M059J (cell line): ENCODE measurements around the gene TEX50. TPM values are rescaled to one million over a fixed set of nuclear protein-coding genes. Genes with fewer than 3 reads are reported as not detected.
A peak's percentile ranks its signal among the peaks of the same experiment; 100 is the strongest.
"Not testable (repeated sequence)": the region's sequence is repeated elsewhere in the genome, so short reads cannot be mapped to it uniquely, and the experiment has no call there.

Experiments used
- DNase-seq: peaks from one replicate; pipeline ENCODE4 v3.0.0-alpha.2; 2012; ENCODE audit warnings: low read depth
- total RNA-seq: library from RNA; depleted of rRNA; stranded (reverse); fragments of >200 nt; shearing (Covaris generic); gene quantifications from 2 replicates; pipeline ENCODE4 v1.2.3, GENCODE V29; 2014; rRNA removed

TEX50 gene, protein sequence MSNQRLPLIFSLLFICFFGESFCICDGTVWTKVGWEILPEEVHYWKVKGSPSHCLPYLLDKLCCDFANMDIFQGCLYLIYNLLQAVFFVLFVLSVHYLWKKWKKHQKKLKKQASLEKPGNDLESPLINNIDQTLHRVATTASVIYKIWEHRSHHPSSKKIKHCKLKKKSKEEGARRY
- total RNA-seq = not detected in 2 replicates

DNA sequence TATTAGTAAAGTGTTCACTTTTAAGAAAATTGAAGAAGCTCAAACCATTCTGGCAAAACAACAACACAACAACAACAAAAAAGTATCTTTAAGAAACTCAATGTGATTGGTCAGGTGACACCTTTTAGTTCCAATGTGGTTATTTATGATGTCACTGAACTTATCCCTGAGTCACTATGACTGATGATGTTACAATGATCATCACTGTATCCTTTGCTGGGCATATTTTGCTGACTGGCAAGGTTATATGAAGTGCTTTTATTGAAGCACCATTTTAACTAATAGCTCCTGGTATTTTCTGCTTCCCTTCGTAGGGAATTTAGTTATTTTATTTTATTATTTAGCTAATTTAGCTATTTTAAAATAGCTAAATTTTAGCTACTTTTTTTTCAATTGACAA, at the start of gene TEX50:
TSS of gene TEX50 (plus strand) at position 223 of the 400 bp plus-strand sequence. CDS start 184 bp downstream, outside the sequence.
- no peak for DNase-seq

DNA sequence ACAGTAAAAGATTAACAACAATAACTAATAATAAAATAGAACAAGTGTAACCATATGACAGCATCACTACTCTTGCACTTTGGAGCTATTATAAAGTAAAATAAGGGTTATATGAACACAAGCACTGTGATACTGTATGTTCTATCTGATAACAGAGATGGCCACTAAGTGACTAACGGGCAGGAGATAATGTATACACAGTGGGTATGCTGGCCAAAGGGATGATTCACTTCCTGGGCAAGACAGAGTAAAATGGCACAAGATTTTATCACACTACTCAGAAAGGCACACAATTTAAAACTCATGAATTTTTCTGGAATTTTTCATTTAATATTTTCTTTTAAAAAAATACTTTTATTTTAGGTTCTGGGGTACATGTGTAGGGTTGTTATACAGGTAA, 44.6 kb upstream of the TEX50 start:
- DNase-seq = peak; percentile 75

DNA sequence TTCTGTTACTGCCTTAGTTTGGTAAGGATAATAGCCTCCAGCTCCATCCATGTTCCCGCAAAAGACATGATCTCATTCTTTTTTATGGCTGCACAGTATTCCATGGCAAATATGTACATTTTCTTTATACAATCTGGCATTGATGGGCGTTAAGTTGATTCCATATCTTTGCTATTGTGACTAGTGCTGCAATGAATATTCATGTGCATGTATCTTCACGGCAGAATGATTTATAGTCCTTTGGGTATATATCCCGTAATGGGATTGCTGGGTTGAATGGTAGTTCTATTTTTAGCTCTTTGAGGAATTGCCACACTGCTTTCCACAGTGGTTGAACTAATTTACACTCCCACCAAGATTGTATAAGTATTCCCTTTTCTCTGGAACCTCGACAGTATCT, 44.0 kb upstream of the TEX50 start:
- peak; percentile 7 for DNase-seq

DNA sequence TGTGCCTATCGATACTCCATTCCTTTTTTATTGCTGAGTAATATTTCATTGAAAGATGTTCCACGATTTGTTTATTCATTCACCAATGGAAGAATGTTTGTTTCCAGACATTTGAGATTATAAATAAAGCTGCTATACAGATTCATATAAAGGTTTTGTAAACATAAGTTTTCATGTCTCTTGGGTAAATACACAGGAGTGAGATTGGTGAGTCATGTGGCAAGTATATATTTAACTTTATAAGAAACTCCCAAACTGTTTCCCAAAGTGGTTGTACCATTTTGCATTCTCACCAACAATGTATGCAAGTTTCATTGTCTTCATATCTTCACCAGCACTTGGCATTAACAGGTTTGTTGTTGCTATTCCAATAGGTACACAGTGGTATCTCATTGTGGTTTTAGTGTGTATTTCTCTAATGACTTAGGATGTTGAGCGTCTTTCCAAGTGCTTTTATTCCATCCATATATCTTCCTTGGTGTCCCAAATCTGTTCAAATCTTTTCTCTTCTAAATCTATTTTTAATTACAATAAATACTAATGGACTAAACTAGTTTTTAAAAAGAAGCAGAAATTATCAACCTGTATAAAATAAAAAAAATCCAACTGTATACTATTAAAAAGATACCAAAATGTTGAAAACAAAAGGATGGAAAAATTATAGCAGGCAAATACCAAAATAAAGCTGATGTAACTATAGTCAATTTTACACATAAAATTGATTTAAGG, 38.9 kb upstream of the TEX50 start:
- no peak for DNase-seq

DNA sequence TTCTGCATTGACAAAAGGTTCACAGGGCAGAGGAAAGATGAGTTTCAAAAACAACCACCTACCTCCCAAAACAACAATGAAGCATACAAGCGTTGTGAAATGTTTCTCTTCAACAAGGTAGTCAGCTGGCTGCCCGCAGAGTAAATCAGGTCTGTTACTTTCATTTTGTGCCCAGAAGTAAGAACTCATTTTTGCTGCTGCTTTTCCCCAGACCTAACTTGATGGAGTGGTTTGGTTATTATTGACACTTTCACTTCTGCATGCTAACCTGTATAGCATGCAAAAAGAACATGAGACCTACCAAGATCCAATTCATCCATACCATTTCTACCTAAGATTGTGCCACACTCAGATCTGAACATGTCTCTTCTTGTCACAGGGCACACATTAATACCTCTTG, 33.5 kb upstream of the TEX50 start:
- peak; percentile 13 for DNase-seq

DNA sequence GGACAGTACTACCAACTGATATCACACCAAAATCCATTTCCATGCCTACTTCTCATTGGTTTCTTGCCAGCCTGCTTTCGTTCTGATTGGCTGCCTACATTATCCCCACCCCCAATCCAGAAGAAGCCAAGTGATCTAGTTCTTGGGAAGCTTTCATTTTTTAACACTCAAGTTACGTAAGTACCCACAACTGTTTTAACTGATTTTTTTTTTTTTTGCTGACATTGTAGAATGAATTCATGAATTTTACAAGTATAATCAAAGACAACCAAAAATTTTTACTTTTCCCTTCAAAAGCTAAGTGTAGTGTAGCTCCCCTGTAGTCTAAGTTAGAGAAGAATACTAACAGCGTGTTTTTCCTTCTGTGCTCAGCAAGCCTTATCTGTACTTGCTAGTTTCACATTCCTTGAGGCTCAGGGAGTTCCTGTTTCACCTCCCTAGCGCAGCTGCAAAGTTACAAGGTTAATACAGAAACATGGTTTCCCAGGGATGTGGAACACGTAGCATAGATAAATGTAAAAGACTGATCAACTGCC, 32.0 kb upstream of the TEX50 start, which contains the start of gene SLC9C2:
TSS of gene SLC9C2 (minus strand) at position 17 of the 536 bp plus-strand sequence. CDS start 1,296 bp downstream, outside the sequence.
- peak; percentile 7 for DNase-seq

DNA sequence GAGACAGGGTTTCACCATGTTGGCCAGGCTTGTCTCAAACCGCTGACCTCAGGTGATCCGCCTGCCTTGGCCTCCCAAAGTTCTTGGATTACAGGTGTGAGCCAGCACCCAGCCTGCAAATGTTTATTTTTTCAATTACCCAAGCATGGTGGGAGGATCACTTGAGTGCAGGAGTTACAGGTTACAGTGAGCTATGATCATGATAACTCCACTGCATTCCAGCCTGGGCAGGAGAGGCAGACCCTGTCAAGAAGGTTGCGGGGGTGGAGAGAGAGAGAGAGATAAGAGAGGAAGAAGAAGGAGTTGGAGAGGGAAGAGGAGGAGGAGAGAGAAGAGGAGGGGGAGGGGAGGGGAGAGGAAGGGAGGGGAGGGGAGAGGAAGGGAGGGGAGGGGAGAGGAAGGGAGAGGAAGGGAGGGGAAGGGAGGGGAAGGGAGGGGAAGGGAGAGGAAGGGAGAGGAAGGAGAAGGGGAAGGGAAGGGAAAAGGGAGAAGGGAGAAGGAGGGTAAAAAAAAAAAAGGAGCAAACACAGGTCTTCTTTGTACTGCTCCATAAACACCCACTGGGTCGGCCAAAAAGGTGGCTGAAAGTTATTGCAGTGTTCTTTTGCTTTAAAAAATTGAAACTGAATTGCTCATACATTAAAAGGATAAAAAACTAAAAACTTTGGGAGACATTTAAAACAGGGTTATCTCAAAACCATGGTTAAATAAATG, 26.5 kb upstream of the TEX50 start:
- DNase-seq = no peak

DNA sequence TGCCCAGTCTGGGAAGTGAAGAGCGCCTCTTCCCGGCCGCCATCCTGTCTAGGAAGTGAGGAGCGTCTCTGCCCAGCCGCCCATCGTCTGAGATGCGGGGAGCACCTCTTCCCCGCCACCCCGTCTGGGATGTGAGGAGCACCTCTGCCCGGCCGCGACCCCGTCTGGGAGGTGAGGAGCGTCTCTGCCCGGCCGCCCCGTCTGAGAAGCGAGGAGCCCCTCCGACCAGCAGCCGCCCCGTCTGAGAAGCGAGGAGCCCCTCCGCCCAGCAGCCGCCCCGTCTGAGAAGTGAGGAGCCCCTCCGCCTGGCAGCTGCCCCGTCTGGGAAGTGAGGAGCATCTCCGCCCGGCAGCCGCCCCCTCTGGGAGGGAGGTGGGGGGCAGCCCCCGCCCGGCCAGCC, 22.1 kb upstream of the TEX50 start:
- DNase-seq = not testable (repeated sequence)

DNA sequence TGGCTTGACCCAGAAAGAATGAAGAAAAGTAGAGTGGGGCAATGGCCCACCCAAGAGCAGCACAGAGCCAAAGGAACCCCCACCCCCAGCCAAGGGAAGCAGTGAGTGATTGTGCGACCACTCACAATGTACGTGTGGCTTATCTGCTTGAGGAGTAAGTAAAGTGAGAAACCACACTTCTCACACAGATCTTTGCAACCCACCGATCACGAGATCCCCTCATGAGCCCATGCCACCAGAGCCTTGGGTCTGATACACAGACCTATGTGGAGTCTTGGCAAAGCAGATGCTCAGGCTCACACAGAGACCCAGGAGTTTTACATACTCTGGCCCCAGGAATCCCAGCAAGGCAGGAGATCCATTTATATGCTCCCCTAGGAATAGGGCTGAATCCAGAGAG, 18.3 kb upstream of the TEX50 start:
- no peak for DNase-seq

DNA sequence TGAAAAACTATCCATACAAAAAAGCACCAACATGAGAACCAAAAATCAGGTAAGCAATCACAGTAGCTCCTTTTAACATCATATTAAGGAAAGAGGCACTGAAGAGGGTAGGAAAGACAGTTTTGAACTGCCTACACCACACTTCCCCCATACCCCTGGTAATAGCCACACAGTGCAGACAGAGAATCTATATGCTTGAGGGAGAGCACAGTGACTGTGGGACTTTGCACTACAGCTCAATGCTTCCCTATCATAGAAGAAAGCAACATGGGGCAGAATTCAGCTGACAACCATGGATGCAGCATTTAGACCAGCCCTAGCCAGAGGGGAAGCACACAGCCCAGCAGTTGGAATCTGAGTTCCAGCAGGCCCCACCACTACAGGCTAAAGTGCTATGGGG, 7.9 kb upstream of the TEX50 start:
- no peak for DNase-seq

DNA sequence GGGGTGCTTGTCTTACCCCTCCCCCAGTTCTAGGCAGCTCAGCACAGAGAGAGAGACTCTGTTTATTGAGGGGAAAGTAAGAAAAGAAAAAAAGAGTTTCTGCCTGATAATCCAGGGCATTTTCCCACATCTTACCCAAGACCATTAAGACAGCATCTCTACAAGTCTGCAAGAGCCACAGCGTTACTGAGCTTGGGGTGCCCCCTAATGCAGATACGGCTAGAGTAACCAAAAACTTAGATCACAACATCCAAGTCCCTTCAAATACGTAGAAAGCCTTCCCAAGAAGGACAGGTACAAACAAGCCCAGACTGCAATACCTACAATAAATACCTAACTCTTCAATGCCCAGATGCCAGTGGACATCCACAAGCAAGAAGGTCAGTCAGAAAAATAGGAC, 6.2 kb upstream of the TEX50 start:
- peak; percentile 19 for DNase-seq

DNA sequence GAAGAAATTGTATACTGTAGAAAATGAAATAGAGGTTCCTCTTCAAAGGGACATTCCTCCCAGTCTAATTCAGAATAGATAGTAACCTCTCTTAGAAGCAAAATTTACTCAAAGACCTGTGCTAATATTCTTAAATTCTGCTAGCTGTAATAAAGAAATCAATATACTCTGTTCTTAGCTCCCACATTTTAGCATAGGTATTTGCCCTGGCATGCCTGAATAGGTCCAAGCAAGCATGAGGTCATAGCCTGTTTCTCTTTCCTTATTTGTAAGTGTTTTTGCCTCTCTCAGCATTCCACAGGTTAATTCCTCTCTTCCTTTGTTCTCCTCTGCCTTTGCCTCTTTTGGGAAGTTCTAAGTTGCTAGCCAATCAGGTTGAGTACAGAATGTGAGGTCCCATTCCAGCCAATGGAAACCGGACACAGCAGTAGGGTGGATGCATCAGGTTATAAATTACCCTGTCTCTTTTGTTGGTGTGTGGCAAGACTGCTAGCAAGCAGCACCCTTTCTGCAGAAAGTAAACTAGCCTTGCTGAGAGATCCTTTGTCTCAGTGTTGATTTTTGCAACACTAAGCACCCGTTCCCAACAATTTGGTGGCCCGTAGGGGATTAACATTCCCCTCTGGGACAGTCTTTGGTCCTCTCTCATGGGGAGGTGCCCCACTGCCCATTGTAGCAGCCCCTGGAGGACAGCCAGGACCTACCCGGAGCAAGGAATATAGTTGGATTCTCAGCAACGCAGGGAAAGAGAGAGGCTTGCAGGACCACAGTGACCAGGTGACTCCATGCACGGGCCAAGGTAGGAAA, 2.3 kb downstream of the TEX50 start:
- DNase-seq = not testable (repeated sequence)

DNA sequence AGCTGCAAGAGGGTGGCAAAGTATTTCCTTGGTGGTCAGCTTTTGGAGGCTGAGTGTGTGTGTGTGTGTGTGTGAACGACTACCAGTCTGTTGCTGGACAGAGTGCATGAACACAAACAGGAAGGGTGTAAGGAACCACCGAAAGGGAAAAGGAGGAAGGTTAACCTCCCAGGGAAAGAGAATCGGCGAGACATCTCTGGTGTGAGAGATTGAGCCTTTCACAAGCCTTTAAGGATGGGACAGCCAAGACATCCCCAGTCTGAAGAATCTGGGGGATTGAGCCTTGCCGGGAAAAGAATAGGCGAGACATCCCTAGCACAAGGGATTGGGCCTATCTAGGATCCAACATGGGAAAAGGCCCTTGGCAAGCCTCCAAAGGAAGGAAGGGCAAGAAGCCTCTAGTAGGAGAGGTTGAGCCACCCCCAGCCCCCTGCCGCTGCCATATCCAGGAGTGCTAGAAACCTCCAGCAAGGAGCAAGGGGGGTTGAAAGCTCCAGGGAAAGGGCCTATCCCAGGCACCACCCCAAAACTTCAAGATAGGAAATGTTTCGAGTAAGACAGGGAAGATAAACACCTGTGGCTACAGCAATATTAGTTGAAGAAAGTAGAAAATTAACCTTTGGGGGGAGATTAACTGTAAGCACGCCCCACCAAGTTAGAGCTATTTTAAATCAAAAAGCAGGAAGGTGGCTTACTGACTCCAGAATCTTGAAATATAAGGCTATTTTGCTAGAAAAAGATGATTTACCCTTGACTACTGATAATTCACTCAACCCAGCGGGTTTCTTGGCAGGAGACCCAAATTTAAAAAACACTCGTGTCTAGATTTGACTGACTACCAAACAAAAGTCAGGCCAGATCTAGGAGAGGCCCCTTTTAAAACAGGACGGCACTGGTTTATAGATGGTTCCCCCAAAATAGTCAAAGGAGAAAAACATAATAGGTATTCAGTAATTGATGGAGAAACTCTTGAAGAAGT, 3.2 kb downstream of the TEX50 start:
- no peak for DNase-seq

DNA sequence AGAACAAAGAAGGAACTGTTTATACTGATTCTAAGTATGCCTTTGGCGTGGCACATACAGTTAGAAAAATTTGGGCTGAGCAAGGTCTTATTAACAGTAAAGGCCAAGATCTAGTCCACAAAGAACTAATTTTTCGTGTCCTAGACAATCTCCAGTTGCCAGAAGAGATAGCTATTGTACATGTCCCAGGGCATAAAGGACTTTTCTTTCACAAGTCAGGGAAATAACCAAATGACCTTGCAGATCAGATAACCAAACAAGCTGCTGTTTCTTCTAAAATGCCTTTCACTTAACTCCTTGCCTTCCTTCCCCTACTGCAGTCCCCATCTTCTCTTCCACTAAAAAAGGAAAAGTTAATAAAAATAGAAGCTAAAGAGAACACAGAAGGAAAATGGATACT, 4.0 kb downstream of the TEX50 start:
- DNase-seq = no peak

DNA sequence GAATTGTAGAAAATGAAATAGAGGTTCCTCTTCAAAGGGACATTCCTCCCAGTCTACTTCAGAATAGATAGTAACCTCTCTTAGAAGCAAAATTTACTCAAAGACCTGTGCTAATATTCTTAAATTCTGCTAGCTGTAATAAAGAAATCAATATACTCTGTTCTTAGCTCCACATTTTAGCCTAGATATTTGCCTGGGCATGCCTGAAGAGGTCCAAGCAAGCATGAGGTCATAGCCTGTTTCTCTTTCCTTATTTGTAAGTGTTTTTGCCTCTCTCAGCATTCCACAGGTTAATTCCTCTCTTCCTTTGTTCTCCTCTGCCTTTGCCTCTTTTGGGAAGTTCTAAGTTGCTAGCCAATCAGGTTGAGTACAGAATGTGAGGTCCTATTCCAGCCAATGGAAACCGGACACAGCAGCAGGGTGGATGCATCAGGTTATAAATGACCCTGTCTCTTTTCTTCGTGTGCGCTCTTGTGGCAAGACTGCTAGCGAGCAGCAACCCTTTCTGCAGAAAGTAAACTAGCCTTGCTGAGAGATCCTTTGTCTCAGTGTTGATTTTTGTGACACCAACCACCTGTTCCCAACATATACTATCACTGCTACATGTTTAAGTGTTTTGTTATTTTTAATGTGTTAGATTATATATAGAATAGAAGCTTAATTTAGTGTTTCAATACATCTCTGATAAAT, 7.5 kb downstream of the TEX50 start:
- DNase-seq = not testable (repeated sequence)

DNA sequence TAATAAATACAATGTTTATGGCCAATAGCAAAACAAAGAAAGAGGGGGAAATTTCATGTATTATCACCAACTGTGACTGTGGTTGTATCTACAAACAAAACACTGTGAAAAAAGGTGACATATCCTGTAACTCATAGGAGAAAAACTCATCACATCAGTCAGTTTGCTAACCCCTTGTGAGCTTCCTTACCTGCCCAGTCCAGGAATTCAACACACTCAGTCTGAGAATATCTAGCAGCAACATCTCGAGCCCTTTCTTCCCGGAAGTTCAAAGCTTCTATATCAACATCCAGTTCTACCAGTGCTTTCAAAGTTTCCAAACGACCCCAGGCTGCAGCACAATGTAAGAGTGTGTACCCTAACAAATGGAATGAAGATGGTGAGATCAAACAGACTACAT, 11.5 kb downstream of the TEX50 start:
- DNase-seq = no peak

DNA sequence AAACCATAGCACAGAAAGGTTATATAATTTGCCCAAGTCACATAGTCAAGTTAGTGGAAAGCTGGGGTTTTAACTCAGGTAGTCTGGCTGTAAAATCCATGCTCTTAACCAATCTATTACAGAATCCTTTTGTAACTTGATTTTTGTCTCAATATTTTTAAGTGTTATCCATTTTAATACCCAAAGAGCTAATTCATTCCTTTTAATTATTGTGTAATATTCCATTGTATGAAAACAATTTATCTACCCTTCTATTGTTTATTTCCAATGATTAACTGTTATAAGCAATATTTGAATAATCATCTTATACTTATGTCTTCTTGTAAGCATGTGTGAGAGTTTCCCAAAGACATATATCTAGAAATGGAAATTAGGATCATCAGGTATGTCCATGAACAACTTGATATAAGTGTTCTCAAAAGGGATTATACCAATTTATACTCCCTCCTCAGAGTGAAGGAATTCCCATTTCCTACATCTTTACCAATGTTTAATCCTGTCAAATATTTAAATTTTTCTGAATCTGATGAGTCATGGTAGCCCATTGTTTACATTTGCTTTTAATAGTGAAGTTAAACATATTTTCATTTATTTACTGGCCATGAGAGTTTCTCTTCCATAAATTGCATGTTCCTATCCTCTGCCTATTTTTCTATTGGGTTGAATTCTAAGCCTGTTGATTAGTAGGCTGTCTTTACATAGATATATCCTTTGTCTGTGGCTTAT, 13.9 kb downstream of the TEX50 start:
- no peak for DNase-seq

DNA sequence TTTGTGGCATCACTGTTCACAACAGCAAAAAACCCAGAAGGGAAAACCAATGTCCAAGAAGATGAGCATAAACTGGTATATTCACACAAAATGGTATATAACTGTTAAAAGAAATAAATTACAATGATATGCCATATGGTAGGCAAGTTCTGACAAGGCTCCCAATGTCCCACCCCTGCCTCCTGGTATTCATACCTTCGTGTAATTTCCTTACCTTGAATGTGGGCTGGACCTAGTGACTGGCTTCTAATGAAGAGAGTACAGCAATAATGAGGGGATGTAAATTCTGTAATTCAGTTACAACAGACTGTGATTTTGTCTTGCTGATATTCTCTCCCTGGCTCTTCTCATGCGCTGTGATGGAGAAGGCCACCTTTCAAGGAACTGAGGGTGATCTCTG, 25.2 kb downstream of the TEX50 start:
- DNase-seq = no peak

DNA sequence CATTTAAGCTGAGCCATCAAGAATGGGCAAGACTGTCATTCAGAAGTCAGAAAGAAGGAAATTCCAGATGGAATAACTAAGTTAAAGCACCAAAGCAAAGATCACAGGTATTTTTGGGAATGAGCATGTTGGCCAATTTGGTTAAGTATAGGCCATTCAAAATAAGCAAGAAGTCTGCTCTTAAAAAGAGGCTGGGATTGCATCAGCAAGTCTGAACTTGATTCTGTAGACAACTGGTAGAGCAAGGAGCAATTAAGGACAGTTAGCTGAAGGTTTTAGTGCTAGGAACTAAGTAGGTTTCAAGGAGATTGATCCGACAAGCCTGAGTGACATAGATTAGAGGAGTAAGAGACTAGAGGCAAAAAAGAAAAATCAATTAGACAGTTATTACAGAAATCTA, 26.1 kb downstream of the TEX50 start:
- no peak for DNase-seq
